ENCODE data around the gene CD300E.
"Not testable (repeated sequence)": the region's sequence is repeated elsewhere in the genome, so short reads cannot be mapped to it uniquely, and the experiment has no call there.

CD300E gene

GRCh38 chr17:74639704-74640151 lies 16.2 kb upstream of the CD300E start:
- no peak for DNase-seq (ENCODE audit: low read depth, low spot score)
- H3K4me3 ChIP-seq (ENCODE audit: low read depth, low read length): no peak overlapping the region
- TF ChIP-seq, protein P1, sequence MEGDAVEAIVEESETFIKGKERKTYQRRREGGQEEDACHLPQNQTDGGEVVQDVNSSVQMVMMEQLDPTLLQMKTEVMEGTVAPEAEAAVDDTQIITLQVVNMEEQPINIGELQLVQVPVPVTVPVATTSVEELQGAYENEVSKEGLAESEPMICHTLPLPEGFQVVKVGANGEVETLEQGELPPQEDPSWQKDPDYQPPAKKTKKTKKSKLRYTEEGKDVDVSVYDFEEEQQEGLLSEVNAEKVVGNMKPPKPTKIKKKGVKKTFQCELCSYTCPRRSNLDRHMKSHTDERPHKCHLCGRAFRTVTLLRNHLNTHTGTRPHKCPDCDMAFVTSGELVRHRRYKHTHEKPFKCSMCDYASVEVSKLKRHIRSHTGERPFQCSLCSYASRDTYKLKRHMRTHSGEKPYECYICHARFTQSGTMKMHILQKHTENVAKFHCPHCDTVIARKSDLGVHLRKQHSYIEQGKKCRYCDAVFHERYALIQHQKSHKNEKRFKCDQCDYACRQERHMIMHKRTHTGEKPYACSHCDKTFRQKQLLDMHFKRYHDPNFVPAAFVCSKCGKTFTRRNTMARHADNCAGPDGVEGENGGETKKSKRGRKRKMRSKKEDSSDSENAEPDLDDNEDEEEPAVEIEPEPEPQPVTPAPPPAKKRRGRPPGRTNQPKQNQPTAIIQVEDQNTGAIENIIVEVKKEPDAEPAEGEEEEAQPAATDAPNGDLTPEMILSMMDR (IDR thresholded peaks at IDR 0.05; ENCODE audit: low read depth, low read length): no peak
- in situ Hi-C loops (cut with HindIII; ENCODE audit: low sequenced_read_pairs): no loop called here

GRCh38 chr17:74637926-74638325 lies 14.4 kb upstream of the CD300E start:
- TF ChIP-seq, protein P1 (IDR thresholded peaks at IDR 0.05; ENCODE audit: low read depth, low read length): no peak
- DNase-seq (ENCODE audit: low read depth, low spot score): no peak
- in situ Hi-C loops (cut with HindIII; ENCODE audit: low sequenced_read_pairs): no loop called here
- no peak overlapping the region for H3K4me3 ChIP-seq (ENCODE audit: low read depth, low read length)

DNA sequence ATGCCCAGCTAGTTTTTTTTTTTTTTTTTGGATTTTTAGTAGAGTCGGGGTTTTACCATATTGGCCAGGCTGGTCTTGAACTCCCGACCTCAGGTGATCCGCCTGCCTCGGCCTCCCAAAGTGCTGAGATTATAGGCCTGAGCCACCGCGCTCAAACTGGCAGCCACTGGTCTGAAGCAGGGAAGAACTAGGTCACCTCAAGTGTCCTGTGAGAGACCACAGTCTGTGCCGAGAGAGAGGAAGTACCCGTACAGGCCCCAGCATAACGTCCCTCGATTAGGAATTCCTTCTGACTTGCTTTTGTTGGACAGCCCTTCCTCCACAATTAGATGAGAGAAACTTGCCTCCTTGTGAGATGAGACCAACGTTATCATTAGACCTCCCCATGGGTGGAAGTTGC lies 13.7 kb upstream of the CD300E start:
- TF ChIP-seq, protein P1 (IDR thresholded peaks at IDR 0.05; ENCODE audit: low read depth, low read length): no peak
- in situ Hi-C loops (cut with HindIII; ENCODE audit: low sequenced_read_pairs): no loop called here
- H3K4me3 ChIP-seq (ENCODE audit: low read depth, low read length): no peak overlapping the region
- no peak for DNase-seq (ENCODE audit: low read depth, low spot score)

DNA sequence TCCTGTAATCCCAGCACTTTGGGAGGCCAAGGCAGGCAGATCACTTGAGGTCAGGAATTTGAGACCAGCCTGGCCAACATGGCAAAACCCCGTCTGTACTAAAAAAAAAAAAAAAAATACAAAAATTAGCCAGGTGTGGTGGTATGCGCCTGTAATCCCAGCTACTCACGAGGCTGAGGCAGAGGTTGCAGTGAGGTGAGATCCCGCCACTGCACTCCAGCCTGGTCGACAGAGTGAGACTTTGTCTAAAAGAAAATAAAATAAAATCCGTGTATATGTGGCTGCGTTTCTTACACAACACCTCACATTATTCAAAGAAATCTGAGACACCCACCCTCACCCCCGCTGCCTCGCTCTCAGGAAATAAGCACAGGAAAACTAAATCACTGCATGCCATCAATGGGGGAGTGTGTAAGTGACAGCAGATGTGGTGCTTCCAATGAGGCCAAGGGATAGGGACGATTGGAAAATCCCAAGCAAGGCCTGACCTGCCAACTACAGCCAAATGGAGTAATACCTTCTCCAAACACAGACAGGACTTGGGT lies 13.1 kb upstream of the CD300E start:
- in situ Hi-C loops (cut with HindIII; ENCODE audit: low sequenced_read_pairs); DNase-seq (ENCODE audit: low read depth, low spot score); H3K4me3 ChIP-seq (ENCODE audit: low read depth, low read length): not testable (repeated sequence)

GRCh38 chr17:74635418-74635817 lies 11.9 kb upstream of the CD300E start:
- in situ Hi-C loops (cut with HindIII; ENCODE audit: low sequenced_read_pairs): no loop called here
- DNase-seq (ENCODE audit: low read depth, low spot score): no peak
- TF ChIP-seq, protein P1 (IDR thresholded peaks at IDR 0.05; ENCODE audit: low read depth, low read length): no peak
- no peak overlapping the region for H3K4me3 ChIP-seq (ENCODE audit: low read depth, low read length)

DNA sequence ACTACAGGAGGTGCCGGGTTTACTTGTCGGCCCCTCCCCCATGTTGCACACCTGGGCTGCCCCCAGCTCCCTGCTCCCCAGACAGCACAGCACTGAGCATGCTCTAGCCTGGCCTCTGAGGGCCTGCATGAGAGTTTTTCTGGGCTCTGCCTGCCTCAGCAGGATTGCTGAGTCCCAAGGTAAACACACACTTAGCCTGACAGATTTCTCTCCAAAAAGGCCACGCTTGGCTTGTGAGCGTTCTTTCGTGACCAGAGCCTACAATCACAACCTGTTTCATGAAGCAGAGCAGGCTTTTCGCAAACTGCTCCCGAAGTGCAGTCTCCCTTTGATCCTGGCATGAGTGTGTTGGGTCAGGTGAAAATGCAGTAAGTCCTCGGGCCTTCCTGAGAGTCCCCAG lies 9.8 kb upstream of the CD300E start:
- DNase-seq (ENCODE audit: low read depth, low spot score): no peak
- in situ Hi-C loops (cut with HindIII; ENCODE audit: low sequenced_read_pairs): no loop called here
- H3K4me3 ChIP-seq (ENCODE audit: low read depth, low read length): no peak overlapping the region
- TF ChIP-seq, protein P1 (IDR thresholded peaks at IDR 0.05; ENCODE audit: low read depth, low read length): no peak

GRCh38 chr17:74632617-74633016 lies 9.1 kb upstream of the CD300E start:
- DNase-seq (ENCODE audit: low read depth, low spot score): no peak
- in situ Hi-C loops (cut with HindIII; ENCODE audit: low sequenced_read_pairs): no loop called here
- TF ChIP-seq, protein P1 (IDR thresholded peaks at IDR 0.05; ENCODE audit: low read depth, low read length): no peak
- H3K4me3 ChIP-seq (ENCODE audit: low read depth, low read length): no peak overlapping the region

All from astrocyte of the spinal cord (primary cell).